ENCODE data around the gene ENPEP. TPM values are rescaled to one million over a fixed set of nuclear protein-coding genes. Genes with fewer than 3 reads are reported as not detected.

Gene ENPEP
- total RNA-seq, 1 donor from 2014 or later: not detected

DNA sequence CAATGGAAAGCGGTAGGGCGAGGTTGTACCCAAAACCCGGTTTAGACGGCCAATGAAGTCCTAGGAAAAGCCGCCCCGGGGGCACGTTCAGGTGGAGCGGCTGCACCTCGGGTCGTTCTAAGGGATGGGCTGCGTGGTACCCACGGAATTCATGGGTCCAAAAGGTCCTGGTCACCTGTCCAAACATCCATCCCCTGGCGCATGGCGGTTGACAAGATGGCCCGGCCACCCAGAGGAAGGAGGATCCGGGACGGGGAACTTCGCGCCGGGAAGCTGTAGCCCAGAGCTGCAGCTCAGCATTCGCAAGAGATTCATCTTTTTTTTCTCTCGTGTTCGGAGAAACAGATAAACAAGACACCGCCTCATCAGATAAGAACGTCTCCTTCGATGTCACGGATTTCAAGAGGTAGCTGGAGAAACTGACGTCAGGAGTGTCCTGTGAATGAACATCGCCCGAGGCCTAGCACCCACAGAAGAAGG is 136.1 kb downstream of the ENPEP start:
- TF ChIP-seq, protein P1, sequence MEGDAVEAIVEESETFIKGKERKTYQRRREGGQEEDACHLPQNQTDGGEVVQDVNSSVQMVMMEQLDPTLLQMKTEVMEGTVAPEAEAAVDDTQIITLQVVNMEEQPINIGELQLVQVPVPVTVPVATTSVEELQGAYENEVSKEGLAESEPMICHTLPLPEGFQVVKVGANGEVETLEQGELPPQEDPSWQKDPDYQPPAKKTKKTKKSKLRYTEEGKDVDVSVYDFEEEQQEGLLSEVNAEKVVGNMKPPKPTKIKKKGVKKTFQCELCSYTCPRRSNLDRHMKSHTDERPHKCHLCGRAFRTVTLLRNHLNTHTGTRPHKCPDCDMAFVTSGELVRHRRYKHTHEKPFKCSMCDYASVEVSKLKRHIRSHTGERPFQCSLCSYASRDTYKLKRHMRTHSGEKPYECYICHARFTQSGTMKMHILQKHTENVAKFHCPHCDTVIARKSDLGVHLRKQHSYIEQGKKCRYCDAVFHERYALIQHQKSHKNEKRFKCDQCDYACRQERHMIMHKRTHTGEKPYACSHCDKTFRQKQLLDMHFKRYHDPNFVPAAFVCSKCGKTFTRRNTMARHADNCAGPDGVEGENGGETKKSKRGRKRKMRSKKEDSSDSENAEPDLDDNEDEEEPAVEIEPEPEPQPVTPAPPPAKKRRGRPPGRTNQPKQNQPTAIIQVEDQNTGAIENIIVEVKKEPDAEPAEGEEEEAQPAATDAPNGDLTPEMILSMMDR (IDR thresholded peaks at IDR 0.05; ENCODE audit: insufficient read depth, low read length, severe bottlenecking): no peak
- H3K27me3 ChIP-seq (ENCODE audit: control insufficient read depth, insufficient read depth, low read length): peaks cover 57% of the 10 kb centered on the region
- no peak for FAIRE-seq
- no peak for DNase-seq (ENCODE audit: low read depth)
- no peaks in the 10 kb centered on the region for H3K36me3 ChIP-seq (ENCODE audit: control insufficient read depth, insufficient read depth, low read length)
- no peak overlapping the region for H3K4me3 ChIP-seq (ENCODE audit: low read depth, low read length)

DNA sequence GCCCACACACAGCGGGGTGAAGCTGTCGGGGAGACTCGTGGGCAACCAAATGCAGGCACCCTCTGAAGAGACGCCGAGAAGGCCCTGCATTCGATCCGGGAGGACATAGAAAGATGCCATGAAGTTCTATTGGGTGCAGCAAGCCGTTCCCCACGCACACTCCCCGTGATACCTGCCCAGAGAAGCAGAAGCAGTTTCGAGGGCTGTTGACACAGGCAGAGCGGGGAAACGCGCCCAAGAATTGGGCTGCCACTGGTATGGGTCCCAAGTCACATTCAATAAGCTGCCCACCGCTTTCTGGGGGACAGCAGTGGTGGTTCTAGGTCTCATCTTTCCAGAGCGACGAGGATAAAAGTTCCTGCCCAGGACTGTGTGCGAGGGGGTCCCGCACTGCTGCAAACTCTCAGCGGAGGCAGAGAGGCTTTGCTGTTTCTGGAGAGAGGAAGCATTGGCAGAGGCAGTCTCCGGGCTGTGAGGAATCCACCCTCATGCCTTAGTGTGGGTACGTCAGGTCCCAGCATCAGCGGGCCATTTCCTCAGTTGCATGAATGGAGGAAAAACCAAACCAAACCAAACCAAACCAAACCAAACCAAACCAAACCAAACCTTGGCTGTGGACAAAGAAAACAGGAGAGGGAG is 136.8 kb downstream of the ENPEP start:
- no peak for DNase-seq (ENCODE audit: low read depth)
- FAIRE-seq: no peak

GRCh38 chr4:110613745-110614144 is 137.8 kb downstream of the ENPEP start:
- TF ChIP-seq, protein P1 (IDR thresholded peaks at IDR 0.05; ENCODE audit: insufficient read depth, low read length, severe bottlenecking): no peak
- no peaks in the 10 kb centered on the region for H3K36me3 ChIP-seq (ENCODE audit: control insufficient read depth, insufficient read depth, low read length)
- FAIRE-seq: no peak
- H3K4me3 ChIP-seq (ENCODE audit: low read depth, low read length): no peak overlapping the region
- DNase-seq (ENCODE audit: low read depth): no peak
- peaks cover 71% of the 10 kb centered on the region for H3K27me3 ChIP-seq (ENCODE audit: control insufficient read depth, insufficient read depth, low read length)

More for the DNA sequence above, 136.8 kb downstream of the ENPEP start:
- H3K36me3 ChIP-seq (ENCODE audit: control insufficient read depth, insufficient read depth, low read length): no peaks in the 10 kb centered on the region
- TF ChIP-seq, protein P1 (IDR thresholded peaks at IDR 0.05; ENCODE audit: insufficient read depth, low read length, severe bottlenecking): no peak
- H3K4me3 ChIP-seq (ENCODE audit: low read depth, low read length): no peak overlapping the region
- peaks cover 61% of the 10 kb centered on the region for H3K27me3 ChIP-seq (ENCODE audit: control insufficient read depth, insufficient read depth, low read length)

DNA sequence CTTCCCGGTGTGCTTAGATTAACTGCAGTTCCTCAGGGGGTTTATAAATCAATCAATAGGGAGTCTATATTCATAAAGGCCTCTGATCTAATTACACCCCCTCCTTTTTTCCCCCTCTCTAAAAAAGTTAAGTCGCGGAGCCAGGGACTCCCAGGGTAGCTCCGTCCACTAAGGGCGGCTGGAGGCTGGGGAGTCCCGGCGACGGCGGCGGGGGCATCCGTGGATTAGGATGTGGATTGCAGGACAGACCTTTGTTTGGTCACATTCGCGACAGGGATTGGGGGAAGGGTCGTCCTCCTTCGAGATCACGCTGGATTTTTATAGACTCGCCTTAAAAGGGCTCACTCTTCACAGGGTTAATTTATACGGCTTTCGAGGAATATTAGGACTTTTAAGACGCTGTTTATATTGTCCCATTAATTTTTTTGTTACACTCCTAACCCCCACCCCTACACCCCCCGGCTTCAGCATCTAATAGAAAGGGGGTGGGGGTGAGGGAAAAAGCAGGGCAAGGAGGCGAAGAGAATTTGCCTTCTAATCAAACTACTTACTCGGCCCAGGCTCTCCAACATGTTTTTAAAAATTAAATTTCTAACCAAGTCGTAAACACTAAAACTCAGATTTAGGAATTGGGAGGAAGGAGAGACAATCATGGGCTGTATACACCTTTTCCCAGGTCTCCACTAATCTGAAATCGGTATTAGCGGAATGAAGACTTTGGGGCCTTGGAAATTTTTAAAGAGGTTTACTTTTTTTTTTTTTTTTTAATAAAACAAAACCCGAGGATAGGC is 138.4 kb downstream of the ENPEP start:
- H3K36me3 ChIP-seq (ENCODE audit: control insufficient read depth, insufficient read depth, low read length): no peaks in the 10 kb centered on the region
- TF ChIP-seq, protein P1 (IDR thresholded peaks at IDR 0.05; ENCODE audit: insufficient read depth, low read length, severe bottlenecking): no peak
- peaks cover 75% of the 10 kb centered on the region for H3K27me3 ChIP-seq (ENCODE audit: control insufficient read depth, insufficient read depth, low read length)
- FAIRE-seq (no peak), DNase-seq (ENCODE audit: low read depth) (no peak)
- no peak overlapping the region for H3K4me3 ChIP-seq (ENCODE audit: low read depth, low read length)

Other genes with a start within 250 kb of the ENPEP start
- gene PITX2, start 146.9 kb downstream of the ENPEP start, total RNA-seq: 0.26 TPM in 1 of 2 replicates, not detected in the other

Measured in bronchial epithelial cell (primary cell).